ENCODE data around the gene IPO11.
"Not testable (repeated sequence)": the region's sequence is repeated elsewhere in the genome, so short reads cannot be mapped to it uniquely, and the experiment has no call there.

GRCh38 chr5:62508760-62509159 is 96.2 kb downstream of the IPO11 start:
- TF ChIP-seq CTCF (conservative IDR thresholded peaks at IDR 0.05; ENCODE audit: low read length); EZH2phosphoT487 (IDR thresholded peaks at IDR 0.05; ENCODE audit: borderline replicate concordance): not testable (repeated sequence)

Measured in Loucy (cell line).